HG02943 (cell line): ENCODE measurements around the gene INSM1.

Experiments used
- ATAC-seq: cut with Tn5 transposase; IDR thresholded peaks from one replicate; pipeline ENCODE4 v1.9.1; 2021; ENCODE audit warnings: mild to moderate bottlenecking, low read depth, moderate library complexity; ENCODE audit not compliant: unreplicated experiment

INSM1 gene

DNA sequence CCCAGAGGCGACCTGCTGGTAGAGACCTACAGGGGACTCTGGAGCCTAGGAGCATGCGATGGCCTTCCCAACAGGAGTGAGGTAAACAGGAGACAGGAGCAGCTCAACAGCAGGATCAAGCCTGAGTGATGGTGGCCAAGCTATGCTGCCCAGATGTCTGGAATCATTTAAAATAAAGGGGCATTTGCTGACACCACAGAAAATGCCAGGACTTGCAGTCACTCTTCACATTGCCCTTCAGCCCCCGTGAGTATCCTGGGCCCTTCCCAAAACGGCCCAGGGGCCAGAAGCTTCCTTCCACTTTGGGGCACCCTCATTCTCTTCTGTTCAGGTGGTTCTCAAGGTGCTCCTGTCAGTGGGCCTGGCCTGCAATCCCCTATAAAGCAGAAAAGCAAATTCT is 23.2 kb downstream of the INSM1 start:
- ATAC-seq, result no peak

DNA sequence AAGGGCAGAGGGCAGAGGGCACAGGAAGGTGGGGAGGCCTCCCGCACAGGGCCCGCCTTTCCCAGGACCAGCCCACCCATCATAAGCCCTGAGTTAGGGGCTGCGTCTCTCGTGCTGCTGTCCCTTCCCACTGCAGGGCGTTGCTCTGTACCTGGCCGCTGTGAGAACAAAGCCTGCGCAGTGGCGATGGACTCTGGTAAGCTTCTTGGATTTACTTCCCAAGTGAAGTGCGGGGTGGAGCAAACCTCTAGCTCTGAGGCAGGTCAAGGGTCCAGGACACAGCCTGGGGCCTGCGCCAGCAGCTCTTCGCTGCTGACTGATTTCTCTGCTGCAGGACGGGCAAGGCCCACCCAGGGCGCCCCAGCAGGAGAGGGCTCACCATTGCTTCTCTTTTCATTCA is 23.9 kb downstream of the INSM1 start:
- ATAC-seq, result no peak

DNA sequence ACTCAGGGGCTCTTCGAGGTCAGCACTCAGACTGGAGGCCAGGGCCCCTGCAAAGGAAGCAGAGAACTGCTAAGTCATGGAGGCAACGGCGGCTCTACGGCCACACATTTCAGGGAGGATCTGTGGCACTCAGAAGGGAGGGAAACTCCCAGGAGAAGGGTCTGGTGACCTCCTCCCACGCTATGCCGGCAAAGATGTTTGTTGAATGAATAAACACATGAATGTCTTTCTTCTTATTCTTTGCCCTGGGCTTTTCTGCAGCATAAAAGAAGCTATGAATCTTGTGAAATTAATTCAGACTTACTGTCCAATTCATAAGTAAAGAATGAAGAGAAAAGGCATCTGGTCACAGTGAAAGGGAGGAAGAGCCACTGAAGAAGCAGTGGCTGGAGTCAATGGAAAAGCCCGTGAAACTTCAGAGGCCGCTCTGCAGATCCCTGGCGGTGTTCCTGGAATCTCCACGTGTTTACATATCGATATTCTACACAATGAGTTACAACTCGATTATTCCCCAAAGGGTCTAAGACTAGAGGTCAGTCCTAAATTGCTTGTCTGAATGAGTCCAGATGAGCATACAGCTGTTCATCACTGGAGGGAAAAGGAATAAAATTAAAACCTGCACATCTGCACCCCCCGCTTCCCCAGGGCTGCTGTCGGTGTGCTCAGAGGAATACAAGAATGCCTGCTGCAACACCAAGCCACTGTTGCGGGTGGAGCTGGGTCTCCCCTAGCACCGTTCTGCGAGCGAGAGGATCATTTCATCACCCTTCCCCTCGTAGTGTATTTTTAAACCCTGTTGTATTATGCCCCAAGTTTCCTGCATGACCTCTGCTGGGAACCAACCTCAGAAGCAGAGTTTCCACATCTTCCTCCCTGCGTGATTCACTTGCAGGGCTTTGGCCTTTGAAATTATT is 25.6 kb downstream of the INSM1 start:
- no peak for ATAC-seq

DNA sequence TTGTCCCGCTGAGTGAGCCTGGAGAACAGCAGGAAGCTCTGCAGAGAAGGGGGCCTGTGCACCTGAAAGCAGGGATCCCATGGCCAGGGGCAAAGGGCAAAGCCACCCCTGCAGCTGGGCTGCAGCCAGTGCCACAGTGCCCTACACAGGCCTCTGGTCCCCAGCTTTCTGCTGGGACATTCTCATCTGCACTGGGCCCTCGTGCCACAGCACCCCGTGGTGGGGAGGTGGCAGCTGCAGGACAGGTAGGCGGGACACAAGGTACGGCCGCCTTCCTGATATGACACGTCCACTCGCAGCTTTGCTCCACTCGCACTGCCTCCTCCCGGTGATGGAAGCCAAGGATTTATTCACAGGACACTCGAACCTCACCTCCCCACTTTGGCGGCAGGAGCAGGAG is 27.2 kb downstream of the INSM1 start:
- no peak for ATAC-seq

DNA sequence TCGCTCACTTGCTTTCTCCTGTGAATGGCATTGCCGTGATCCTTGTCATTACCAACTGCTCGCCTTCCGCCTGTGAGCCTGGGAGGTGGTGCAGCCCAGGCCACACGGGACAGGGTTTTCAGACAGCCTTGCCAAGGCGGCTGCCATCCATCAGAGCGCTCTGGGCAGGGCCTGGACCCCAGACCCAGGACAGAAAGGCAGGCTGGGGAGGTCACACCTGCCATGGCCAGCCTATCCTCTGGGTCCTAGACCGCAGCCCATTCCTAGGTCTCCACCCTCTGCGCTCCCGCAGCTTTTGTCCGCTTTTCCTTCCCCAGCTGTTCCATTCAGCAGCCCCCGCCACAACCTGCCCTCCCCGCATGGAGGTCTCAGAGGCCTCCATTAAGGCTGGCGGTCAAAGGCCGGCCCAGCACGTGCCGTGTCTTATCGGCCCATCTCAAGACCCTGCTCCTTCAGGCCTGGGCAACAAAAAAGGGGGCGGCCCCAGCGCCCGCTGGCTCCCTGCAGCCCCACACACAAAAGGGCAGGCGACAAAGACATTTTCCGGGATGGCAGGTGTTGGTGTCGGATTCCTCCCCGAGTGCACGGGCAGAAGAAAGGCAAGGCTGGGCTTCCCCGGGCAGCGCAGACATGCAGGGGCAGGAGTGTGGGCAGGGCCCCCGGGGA is 28.1 kb downstream of the INSM1 start:
- ATAC-seq, result no peak

DNA sequence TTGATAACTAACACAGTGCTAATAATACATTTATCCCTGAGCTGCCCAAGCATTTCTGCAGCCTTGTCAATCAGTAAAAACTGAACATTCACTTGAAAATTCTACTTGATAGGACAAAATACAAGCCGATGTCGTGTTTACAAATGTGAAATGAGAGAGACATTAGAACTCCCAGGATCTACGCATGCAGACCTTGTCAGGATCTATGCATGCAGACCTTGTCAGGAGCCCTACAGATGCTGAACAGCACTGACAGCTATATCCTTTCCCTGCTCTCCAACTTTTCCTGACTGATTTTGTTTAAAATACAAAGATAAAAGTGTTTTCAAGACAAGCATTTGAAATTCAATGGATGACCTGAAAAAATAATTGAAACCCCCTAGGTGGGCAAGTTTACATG is 28.9 kb downstream of the INSM1 start:
- no peak for ATAC-seq

DNA sequence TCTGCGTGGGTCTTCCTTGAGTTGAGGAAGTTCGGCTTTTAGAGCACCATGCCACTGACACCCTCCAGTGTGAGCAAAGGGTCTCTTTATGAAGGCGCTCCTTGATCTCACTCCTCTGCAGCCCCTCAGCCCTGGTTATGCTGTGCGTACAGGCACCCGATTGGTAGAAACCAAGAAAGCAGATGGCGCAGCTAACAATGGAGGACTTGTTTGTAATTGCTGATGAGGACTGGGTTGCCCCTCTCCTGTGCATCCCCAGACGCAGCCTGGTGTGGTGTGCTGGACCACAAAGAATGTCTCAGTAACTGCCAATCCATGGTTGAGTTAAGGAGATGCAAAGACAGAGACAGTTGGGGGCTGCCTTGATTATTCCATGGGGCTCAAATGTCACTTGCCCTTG is 30.2 kb downstream of the INSM1 start:
- no peak for ATAC-seq

DNA sequence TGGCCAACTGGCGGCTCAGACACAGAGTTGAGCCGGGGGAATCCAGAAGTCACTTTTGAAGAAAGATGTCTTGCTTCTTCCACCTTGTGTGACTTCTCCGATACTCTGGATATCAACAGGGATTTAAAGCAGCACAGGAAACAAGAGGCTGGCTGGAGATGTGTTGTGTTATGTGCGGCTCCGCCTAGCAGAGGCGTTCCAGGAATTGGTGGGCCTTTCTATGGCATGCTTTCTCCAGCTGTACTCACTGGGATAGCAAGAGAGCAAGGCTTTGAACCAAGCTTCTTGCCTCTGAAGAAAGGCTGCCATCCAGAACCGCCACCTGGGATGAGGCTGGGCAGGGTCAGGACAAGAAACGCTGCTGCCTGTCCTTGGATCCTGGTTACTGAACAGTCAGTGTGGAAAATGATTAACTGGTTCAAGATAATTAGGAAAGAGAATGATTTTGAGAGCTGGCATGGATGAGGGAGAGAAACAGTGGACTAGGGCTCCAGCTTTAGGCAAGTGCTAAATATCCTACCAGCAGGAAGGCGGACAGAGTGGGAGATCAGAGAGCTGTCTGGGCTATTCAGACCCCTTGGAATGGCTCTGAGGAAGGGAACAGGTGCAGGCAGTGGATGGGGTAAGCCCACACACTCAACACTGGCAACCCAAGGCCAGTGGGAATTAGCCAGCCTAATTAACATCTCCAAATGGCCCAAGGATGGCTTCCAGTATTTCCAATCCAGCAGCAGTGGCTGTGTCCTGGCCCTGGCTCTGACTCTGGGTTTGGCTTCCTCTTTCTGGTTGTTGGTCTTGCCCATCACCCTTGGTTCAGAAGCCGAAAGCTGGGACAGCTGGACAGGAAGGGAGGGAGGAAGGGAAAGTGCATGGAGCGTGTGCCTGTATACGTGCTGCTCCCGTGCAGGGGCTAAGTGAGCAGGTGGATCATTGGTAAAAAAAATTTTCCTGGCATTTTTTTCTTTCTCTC is 31.9 kb downstream of the INSM1 start:
- ATAC-seq, result no peak

DNA sequence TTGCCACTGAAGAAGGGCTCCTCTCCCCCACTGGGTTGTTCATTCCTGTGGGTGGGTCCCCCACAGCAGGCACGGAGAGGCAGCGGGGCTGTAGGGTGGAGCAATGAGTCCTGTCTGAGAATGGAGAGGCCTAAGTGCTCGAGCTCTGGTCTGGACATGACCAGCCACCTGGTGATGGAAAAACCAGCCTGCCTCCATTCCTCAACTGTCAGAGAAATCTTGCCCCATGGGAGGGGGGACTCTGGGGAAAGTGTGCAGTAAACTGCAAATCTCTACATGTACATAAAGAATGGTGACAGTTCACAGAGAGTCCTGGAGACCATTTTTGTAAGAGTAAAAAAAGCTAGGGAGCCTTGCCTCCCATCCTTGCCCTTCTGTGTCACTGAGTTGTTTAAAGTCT is 34.1 kb downstream of the INSM1 start:
- ATAC-seq, result no peak

DNA sequence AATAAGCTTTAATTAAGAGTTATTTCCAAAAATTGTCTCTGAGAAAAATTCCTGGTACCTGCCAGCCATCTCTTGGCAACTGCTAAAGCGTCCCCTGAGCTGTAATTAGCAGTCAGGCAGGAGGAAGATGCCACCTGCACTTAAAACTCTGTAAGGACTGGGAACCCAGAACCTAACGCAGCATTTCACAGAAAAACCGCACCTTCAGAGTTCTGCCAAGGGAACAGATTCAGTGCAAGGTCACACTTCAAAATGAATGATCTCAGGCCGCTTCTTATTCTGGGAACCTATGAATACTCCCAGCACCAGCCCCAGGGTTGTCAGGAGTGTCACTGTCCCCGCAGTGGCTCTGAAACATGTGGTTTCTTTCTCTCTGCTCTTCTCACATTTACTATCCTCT is 36.7 kb downstream of the INSM1 start:
- no peak for ATAC-seq

DNA sequence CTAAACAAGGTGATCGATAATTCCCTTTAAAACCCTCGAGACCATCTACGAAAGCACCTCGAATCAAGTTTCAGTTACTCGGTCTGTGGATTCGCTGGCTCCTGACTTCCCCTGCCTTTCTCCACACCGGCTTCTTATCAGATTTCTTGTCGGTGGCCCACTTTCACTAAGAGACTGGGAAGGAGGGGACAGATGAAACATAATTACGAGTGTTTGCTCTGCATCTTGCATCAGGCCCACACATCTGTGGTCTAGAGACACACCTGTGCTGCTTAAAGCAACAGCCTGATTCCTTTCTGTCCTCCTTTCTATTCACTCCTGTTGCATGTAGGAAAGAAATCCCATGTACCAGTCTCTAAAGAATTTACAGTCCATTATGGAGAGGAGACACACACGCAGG is 37.7 kb downstream of the INSM1 start:
- no peak for ATAC-seq

DNA sequence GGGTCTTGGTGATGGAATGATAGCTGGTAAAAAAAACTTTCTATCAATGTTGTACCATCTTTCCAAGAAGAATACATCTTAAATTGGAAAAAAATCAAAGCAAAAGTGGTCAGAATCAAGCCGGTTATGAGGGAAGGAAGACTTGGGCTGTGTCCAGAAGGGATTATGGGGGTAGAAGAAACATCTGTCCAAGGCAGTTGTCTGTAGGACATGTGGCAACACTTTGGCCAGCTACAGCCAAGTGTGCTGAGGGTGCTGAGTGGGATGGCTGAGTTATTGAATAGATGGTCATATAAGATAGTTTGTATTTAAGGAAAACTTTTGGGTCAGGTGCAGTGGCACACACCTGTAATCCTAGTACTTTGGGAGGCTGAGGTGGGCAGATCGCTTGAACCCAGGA is 38.4 kb downstream of the INSM1 start:
- ATAC-seq, result no peak

DNA sequence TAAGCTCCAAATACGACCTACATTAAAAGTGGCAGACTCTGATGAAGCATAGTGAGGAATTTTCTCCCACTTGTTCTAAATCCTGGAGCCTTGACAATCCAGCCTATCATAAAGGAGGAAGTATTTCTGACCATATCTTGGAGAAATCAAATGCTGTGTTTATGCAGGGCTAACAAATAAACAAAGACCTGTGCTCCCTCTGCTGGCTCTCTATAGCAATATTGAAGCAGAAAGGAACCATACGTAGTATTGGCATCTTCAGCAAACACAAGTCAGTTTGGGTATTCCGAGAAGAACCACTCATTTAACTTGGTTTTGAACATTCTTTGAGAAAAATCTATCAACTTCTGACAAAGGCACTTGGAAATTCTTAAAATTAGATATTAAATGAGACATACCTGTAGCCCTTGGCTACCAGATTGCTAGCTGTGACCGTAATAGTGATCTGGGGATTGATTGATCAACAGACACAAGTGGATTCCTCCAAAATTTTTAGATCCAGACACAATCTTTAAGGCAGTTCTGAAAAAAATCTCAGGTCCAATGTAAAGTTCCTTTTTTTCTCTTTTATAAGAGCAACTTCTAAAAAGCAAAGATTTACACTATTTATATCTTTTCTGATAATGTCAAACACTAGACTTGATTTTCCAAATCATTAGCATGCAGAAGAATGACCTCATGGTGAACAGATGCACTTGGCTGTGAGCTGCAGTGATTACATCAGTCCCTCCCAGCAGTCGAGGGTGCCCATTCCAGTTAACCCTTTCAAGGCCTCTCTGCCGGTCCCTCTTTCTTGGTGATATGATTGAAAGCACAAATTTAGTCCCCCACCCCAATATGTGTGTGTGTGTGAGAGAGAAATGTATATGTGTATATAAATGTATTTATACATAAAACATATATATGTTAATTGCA is 40.2 kb downstream of the INSM1 start:
- ATAC-seq, result no peak

DNA sequence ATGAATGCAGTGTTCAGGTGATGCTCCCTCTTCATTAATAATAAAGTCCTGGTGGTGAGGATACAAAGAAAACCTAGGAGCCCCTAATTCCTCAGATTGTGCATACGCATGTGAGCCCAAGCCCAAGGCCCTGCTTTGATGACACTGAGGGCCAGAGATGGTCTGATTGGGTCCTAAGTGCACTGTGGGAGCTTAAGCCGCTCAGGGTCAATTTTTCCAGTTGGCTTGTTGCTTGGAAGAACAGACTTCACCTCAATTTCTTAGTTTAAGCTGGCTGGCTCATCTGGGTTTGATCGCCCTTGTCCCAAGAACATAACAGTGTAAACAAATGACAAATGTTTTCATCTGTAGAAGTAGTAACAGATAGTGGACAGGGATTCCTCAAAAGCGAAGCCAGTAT is 41.4 kb downstream of the INSM1 start:
- ATAC-seq, result no peak

DNA sequence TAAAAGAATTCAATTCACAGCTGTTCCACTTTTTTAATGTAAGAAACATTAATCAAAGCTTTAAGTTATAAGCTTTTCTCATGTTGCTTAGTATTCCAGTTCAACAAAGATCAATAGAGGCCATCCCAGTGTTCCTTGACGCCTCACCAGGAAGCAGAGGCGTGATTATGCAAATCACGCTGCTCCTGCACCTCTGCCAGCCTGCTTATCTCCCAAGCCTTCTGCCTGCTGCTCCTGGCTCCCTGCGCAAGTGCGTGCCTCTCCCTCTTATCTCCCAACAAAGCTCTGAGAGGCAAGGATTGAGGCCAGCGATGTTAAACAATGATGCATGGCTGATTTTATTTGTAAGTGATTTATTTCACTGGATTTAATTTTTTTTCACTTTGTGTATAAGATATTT is 42.8 kb downstream of the INSM1 start:
- no peak for ATAC-seq

DNA sequence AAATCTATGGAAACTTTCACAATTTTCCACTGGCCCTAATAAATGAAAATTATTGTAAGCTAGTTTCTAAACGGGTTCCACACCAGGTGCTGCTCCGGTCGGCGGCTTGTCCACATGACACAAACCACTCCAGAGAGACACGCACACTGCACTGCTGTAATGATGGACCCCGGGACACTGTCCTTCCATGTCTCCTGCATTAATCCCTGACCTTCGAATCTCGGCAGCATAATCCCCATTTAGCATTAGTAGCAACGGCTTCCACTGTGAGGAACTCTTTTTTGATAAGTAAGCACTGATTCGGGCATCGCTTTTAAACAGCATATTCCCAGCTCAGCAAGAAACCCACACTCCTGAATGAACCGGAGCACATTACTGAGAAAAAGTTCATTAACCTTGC is 43.5 kb downstream of the INSM1 start:
- ATAC-seq, result no peak

DNA sequence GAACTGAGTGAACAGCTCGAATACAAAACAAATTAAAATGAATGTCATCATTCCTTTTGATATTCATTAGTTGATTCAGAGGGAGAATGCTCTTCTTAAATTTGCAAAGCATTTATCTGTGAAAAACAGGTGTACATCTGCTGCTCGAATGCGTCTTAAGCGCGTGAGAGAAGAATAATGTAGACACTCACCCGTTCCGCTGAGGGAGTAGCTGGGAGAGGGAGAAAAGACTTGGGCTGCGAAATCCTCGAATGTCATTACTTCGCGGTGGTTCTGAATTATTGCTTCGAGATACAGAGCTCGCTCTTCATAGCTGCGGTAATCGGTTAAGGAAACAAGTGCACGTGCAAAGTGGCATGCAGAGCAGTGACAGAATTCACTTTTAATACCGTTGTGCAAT is 43.9 kb downstream of the INSM1 start:
- no peak for ATAC-seq

DNA sequence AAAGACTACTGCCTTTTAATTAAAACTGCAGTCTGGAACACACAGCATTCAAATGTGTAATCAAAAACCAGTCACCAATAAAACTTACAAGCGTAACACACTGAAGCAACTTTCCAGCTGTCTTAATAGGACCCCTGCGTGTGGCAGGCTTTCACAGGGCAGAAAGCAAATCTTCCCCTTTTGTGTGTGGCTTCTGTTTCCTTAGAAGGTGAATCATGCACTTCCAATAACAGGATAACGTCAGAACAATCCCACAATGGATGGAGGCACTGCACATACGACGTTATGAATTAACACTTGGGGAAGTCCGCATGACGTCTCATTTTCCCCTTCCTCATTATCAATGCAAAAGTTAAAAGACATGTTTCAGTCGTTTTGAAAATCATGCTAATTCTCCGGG is 44.8 kb downstream of the INSM1 start:
- ATAC-seq, result no peak

DNA sequence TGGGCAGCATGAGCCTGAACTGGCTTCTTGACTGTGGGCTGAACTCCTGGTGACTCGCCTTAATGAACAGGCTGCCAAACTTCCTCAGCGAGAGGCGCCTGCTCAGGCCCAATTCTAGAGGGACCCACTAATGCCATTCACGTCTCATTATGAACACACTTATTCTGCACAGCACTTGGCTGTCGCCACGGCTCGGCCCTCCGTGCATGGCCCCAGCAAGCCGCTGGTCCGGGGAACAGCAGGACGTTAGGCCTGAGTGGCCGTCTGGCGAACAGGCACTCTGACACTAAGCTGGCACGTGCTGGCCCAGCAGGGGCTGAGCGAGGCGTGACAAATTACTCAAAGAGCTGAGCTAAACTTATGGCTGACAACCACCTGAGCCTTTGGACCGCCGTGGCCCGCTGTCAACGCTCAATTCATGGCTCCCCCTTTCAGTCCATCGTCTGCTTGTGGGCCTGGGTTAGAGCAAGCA is 45.9 kb downstream of the INSM1 start:
- ATAC-seq, result no peak
